Type B pancreatic cell (in vitro differentiated cells): Measurements from ENCODE around the gene OR9G1. TPM values are rescaled to one million over a fixed set of nuclear protein-coding genes. Genes with fewer than 3 reads are reported as not detected.

Source experiments
- DNase-seq: peaks from one replicate; pipeline ENCODE4 v3.0.0; 2021; ENCODE audit warnings: mixed read lengths; ENCODE audit not compliant: unreplicated experiment; ENCODE audit errors: extremely low spot score
- H3K27ac Mint-ChIP-seq: 2 replicates; pipeline ENCODE4 v1.8.0; 2021; ENCODE audit warnings: mild to moderate bottlenecking, mixed read lengths
- H3K27me3 Mint-ChIP-seq: 2 replicates; pipeline ENCODE4 v1.8.0; 2021; ENCODE audit warnings: mixed read lengths
- H3K36me3 Mint-ChIP-seq: 2 replicates; pipeline ENCODE4 v1.8.0; 2021; ENCODE audit warnings: mixed read lengths
- H3K4me1 Mint-ChIP-seq: one replicate; pipeline ENCODE4 v1.8.0; 2021; ENCODE audit warnings: mixed read lengths; ENCODE audit not compliant: unreplicated experiment
- H3K4me3 Mint-ChIP-seq: 2 replicates; pipeline ENCODE4 v1.8.0; 2021; ENCODE audit warnings: mild to moderate bottlenecking, mixed read lengths
- H3K9me3 Mint-ChIP-seq: 2 replicates; pipeline ENCODE4 v1.8.0; 2021; ENCODE audit warnings: mixed read lengths
- CTCF ChIP-seq: fragments of 200-600 bp; sonication (generic); conservative IDR thresholded peaks from 2 replicates; pipeline ENCODE4 v1.5.0; 2021; ENCODE audit warnings: antibody characterized with exemption, mild to moderate bottlenecking
- total RNA-seq: library from RNA; stranded (reverse); gene quantifications from 2 replicates; pipeline ENCODE4 v1.2.1, GENCODE V29; 2021; ENCODE audit warnings: low replicate concordance

OR9G1 gene
- total RNA-seq, 1 donor from 2014 or later, result not detected

- no peak overlapping the region for H3K4me3 Mint-ChIP-seq
- H3K27ac Mint-ChIP-seq, result no peak overlapping the region
- no peaks in the 10 kb centered on the region for H3K9me3 Mint-ChIP-seq
- H3K36me3 Mint-ChIP-seq, result no peaks in the 10 kb centered on the region
- DNase-seq, result no peak
- TF ChIP-seq CTCF, result no peak
- H3K27me3 Mint-ChIP-seq, result no peaks in the 10 kb centered on the region
- H3K4me1 Mint-ChIP-seq, result no peaks in the 10 kb centered on the region
These were observed 15.3 kb downstream of the OR9G1 start for GRCh38 chr11:56714206-56714605.

GRCh38 chr11:56716379-56716854 is 17.5 kb downstream of the OR9G1 start:
- Mint-ChIP-seq H3K4me3 (no peak overlapping the region), H3K9me3 (no peaks in the 10 kb centered on the region), H3K4me1 (no peaks in the 10 kb centered on the region), H3K27ac (no peak overlapping the region), H3K36me3 (no peaks in the 10 kb centered on the region), H3K27me3 (no peaks in the 10 kb centered on the region)
- TF ChIP-seq CTCF, result no peak
- no peak for DNase-seq

- Mint-ChIP-seq H3K4me3 (no peak overlapping the region), H3K9me3 (no peaks in the 10 kb centered on the region), H3K27ac (no peak overlapping the region), H3K4me1 (no peaks in the 10 kb centered on the region), H3K27me3 (no peaks in the 10 kb centered on the region), H3K36me3 (no peaks in the 10 kb centered on the region)
- DNase-seq, result no peak
- TF ChIP-seq CTCF, result no peak
These were observed 21.6 kb downstream of the OR9G1 start for GRCh38 chr11:56720513-56720912.

GRCh38 chr11:56740107-56740506 is 41.2 kb downstream of the OR9G1 start:
- H3K27ac Mint-ChIP-seq, result no peak overlapping the region
- no peaks in the 10 kb centered on the region for H3K27me3 Mint-ChIP-seq
- no peaks in the 10 kb centered on the region for H3K9me3 Mint-ChIP-seq
- DNase-seq, result no peak
- no peaks in the 10 kb centered on the region for H3K36me3 Mint-ChIP-seq
- H3K4me1 Mint-ChIP-seq, result no peaks in the 10 kb centered on the region
- H3K4me3 Mint-ChIP-seq, result no peak overlapping the region
- no peak for TF ChIP-seq CTCF

GRCh38 chr11:56740886-56741285 is 42.0 kb downstream of the OR9G1 start:
- Mint-ChIP-seq H3K4me3 (no peak overlapping the region), H3K27me3 (no peaks in the 10 kb centered on the region), H3K9me3 (no peaks in the 10 kb centered on the region), H3K36me3 (no peaks in the 10 kb centered on the region), H3K4me1 (no peaks in the 10 kb centered on the region), H3K27ac (no peak overlapping the region)
- no peak for TF ChIP-seq CTCF
- DNase-seq, result no peak

- H3K36me3 Mint-ChIP-seq, result no peaks in the 10 kb centered on the region
- no peak for DNase-seq
- H3K27ac Mint-ChIP-seq, result no peak within 1 kb of the TSS
- no peaks in the 10 kb centered on the region for H3K4me1 Mint-ChIP-seq
- no peaks in the 10 kb centered on the region for H3K9me3 Mint-ChIP-seq
- no peak for TF ChIP-seq CTCF
- no peaks in the 10 kb centered on the region for H3K27me3 Mint-ChIP-seq
- H3K4me3 Mint-ChIP-seq, result no peak within 1 kb of the TSS
These were observed 49.7 kb downstream of the OR9G1 start, which contains the start of gene OR9G4 for GRCh38 chr11:56748597-56748996. Gene OR9G4, minus strand, starts transcription at chr11:56748697. Its CDS starts 4,931 bp downstream, at chr11:56743766.
